Right lobe of liver (tissue), 6 donors: ENCODE results near the gene CELSR1. TPM values are rescaled to one million over a fixed set of nuclear protein-coding genes. Genes with fewer than 3 reads are reported as not detected.

Experiments used
- ATAC-seq, 4 donors: fragments of 200-7000 bp; cut with Tn5 transposase; one replicate each; pipeline ENCODE4 v1.9.1; 2020; ENCODE audit warnings: mild to moderate bottlenecking in 4 of 4, moderate library complexity in 4 of 4
- DNase-seq, 3 donors: peaks; one replicate each; pipeline ENCODE4 v3.0.0-alpha.2; 2020
- H3K27ac ChIP-seq, 3 donors: fragments of 200-600 bp; one replicate each; pipeline ENCODE4 v1.8.0; 2022
- H3K27me3 ChIP-seq, 2 donors: fragments of 200-600 bp; one replicate each; pipeline ENCODE4 v1.8.0; 2022
- H3K36me3 ChIP-seq, 4 donors: fragments of 200-600 bp; sonication (generic) in 1 of 4; one replicate each; pipeline versions ENCODE4 v1.5.1 to v1.8.0; 2017 to 2022; ENCODE audit warnings: control low read depth in 1 of 4
- H3K4me1 ChIP-seq, 4 donors: fragments of 200-600 bp; sonication (generic) in 1 of 4; one replicate each; pipeline versions ENCODE4 v1.5.1 to v1.8.0; 2017 to 2022; ENCODE audit warnings: control low read depth in 1 of 4
- H3K4me3 ChIP-seq, 3 donors: fragments of 200-600 bp; one replicate each; pipeline ENCODE4 v1.8.0; 2022
- H3K9me3 ChIP-seq, 4 donors: fragments of 200-600 bp; sonication (generic) in 1 of 4; one replicate each; pipeline versions ENCODE4 v1.5.1 to v1.8.0; 2017 to 2022; ENCODE audit warnings: control low read depth in 1 of 4
- POLR2A ChIP-seq: fragments of 450-650 bp; IDR thresholded peaks from one replicate; pipeline ENCODE4 v1.6.1; 2017; ENCODE audit warnings: antibody characterized with exemption, mild to moderate bottlenecking
- WGBS: methylation state at CpG from one replicate; pipeline ENCODE4 v1.1.6; 2018; ENCODE audit warnings: low coverage, low lambda C conversion rate; ENCODE audit not compliant: insufficient coverage; ENCODE audit errors: missing lambda C conversion rate; 5-methylcytosine and 5-hydroxymethylcytosine counted together
- intact Hi-C, 2 donors: fragments of 100-400 bp; cut with DNase I; formaldehyde crosslinking; loops; one replicate each; pipeline versions ENCODE4 v1.11.2 to v1.14.1; 2022
- total RNA-seq, 6 experiments: library from RNA; depleted of rRNA in 2 of 6; stranded (reverse); fragments of >200 nt in 2 of 6; fragmentation: NEBNext Ultra II Directional in 3 of 6; extraction: Animal tissue kit (Norgen Biotek cat#: 25700) in 3 of 6; gene quantifications; one replicate each; pipeline versions ENCODE4 v1.1.0 to v1.2.4, GENCODE V29; 2016 to 2023
- TF ChIP-seq, protein P1 (sequence below), 4 donors: fragments of 200-600 bp in 3 of 4; fragments of 450-650 bp in 1 of 4; IDR thresholded peaks; one replicate each; pipeline versions ENCODE4 v1.5.1 to v1.8.0; 2016 to 2022; ENCODE audit warnings: antibody characterized with exemption in 4 of 4, mild to moderate bottlenecking in 2 of 4
- donor health status: DM: no; HTN: yes; CAD: no.
- donor health status: DM: no; HTN: no; CAD: no.
- donor health status: DM: no; HTN: no; CAD: no.
- donor health status: DM: no; HTN: yes; CAD: no.
- donor health status: DM: no; HTN: yes; CAD: no.

Gene CELSR1
- total RNA-seq, 6 experiments from 2014 or later = 2.9 to 8.2 (median 5.0) TPM

DNA sequence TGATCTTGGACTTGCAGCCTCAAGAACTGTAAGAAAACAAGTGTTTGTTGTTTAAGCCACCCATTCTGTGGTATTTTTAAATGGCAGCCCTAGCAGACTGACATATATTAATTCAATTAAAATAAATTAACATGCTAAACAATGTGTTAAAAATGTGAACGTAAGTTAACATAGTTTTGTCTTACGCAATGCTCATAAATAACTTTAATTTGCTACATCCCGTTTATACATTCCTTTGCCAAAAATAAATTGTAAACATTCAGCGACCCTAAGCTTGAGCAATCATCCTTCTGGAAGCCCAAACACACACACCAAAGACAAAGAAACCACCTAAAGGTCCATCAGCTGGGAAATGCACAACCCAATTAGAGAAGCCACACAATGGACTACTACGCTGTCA lies 70.4 kb downstream of the CELSR1 start:
- Histone ChIP-seq H3K27ac (no peak overlapping the region), H3K4me1 (no peaks in the 10 kb centered on the region)
- intact Hi-C loops = no loop called here

DNA sequence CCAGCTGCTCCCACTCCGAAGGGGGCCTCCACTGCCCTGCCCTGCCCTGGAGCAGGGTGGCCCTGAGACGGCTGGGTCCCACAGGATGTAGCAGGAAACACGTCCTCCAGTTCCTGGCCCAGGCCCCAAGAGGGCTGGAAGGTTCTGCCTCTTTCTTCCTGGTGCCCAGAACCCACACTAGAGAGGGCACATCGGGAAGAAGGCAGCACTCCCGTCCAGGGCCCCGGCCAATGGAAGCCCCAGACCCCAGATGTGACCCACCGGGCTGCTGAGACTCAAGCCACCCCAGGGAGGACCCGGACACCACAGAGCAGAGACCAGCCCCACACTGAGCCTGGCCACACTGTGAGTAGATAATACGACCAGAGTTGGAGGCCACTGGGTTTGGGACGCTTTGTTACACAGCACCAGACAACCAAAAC lies 71.2 kb downstream of the CELSR1 start:
- no peak overlapping the region for H3K27ac ChIP-seq
- peak in 1 of 4 donors; percentile 14 for ATAC-seq

More for the DNA sequence above, 70.4 kb downstream of the CELSR1 start:
- ATAC-seq (no peak), DNase-seq (no peak)
- Histone ChIP-seq H3K4me3 (no peak overlapping the region), H3K36me3 (no peaks in the 10 kb centered on the region), H3K27me3 (no peaks in the 10 kb centered on the region), H3K9me3 (no peaks in the 10 kb centered on the region)
- WGBS = 45% methylated on average over 5 of the region's 5 CpGs
- TF ChIP-seq, protein P1, sequence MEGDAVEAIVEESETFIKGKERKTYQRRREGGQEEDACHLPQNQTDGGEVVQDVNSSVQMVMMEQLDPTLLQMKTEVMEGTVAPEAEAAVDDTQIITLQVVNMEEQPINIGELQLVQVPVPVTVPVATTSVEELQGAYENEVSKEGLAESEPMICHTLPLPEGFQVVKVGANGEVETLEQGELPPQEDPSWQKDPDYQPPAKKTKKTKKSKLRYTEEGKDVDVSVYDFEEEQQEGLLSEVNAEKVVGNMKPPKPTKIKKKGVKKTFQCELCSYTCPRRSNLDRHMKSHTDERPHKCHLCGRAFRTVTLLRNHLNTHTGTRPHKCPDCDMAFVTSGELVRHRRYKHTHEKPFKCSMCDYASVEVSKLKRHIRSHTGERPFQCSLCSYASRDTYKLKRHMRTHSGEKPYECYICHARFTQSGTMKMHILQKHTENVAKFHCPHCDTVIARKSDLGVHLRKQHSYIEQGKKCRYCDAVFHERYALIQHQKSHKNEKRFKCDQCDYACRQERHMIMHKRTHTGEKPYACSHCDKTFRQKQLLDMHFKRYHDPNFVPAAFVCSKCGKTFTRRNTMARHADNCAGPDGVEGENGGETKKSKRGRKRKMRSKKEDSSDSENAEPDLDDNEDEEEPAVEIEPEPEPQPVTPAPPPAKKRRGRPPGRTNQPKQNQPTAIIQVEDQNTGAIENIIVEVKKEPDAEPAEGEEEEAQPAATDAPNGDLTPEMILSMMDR (IDR thresholded peaks at IDR 0.05) = no peak
- no peak for TF ChIP-seq POLR2A

DNA sequence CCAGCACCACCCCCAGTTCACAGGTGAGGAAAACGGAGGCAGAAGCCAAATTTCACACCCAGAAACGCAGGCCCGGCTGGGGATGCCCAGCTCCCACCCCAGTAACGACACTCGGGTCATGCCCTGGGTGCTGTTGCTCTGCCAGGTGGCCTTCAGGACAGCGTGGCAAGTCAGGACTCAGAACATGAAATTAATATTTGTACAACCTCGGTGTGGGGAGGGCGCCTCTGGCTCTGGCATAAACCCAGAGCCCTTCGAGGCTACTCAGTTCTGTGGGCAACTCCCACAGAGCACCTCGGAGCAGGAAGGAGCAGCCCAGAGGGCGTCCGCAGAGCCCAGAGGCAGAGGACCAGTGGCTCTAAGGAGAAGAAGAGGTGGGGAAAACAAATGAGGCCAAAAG lies 71.6 kb downstream of the CELSR1 start:
- no peaks in the 10 kb centered on the region for H3K4me1 ChIP-seq
- TF ChIP-seq POLR2A = no peak
- TF ChIP-seq, protein P1 (IDR thresholded peaks at IDR 0.05) = no peak
- intact Hi-C loops = no loop called here
- ATAC-seq = peak in 3 of 4 donors; percentile 18 to 41 (median 36)
- H3K9me3 ChIP-seq = no peaks in the 10 kb centered on the region
- no peak for DNase-seq
- H3K27ac ChIP-seq = no peak overlapping the region
- no peak overlapping the region for H3K4me3 ChIP-seq
- no peaks in the 10 kb centered on the region for H3K36me3 ChIP-seq
- H3K27me3 ChIP-seq = no peaks in the 10 kb centered on the region
- 32% methylated on average over 6 of the region's 12 CpGs for WGBS

More for the DNA sequence above, 71.2 kb downstream of the CELSR1 start:
- Histone ChIP-seq H3K36me3 (no peaks in the 10 kb centered on the region), H3K9me3 (no peaks in the 10 kb centered on the region), H3K4me1 (no peaks in the 10 kb centered on the region), H3K4me3 (no peak overlapping the region), H3K27me3 (no peaks in the 10 kb centered on the region)
- intact Hi-C loops = no loop called here
- DNase-seq = no peak
- TF ChIP-seq, protein P1 (IDR thresholded peaks at IDR 0.05) = no peak
- TF ChIP-seq POLR2A = no peak
- no CpG with 5 or more reads among the region's 10 CpGs for WGBS

DNA sequence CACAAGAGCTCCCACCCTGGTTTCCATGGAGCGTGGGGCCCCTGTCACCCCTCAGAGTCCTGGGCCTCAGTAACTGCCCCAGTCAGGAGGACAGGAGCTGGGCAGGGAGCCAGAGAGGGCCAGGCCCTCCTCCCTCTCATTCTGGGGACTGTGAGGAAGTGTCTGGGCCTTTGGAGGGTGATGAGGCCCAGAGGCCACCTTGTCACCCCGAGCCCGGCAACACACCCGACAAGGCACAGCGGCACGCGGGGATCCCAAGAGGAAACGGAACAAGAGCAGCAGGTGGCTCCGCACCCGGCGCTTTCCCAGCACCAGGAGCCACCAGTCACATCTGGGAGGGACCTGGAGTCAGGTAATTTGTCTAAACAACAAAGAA lies 72.1 kb downstream of the CELSR1 start:
- ATAC-seq (no peak), DNase-seq (no peak)
- H3K27ac ChIP-seq = no peak overlapping the region
- WGBS = no CpG with 5 or more reads among the region's 11 CpGs
- TF ChIP-seq POLR2A = no peak
- no peaks in the 10 kb centered on the region for H3K36me3 ChIP-seq
- no peaks in the 10 kb centered on the region for H3K9me3 ChIP-seq
- no peak overlapping the region for H3K4me3 ChIP-seq
- intact Hi-C loops = no loop called here
- H3K4me1 ChIP-seq = no peaks in the 10 kb centered on the region
- no peaks in the 10 kb centered on the region for H3K27me3 ChIP-seq

DNA sequence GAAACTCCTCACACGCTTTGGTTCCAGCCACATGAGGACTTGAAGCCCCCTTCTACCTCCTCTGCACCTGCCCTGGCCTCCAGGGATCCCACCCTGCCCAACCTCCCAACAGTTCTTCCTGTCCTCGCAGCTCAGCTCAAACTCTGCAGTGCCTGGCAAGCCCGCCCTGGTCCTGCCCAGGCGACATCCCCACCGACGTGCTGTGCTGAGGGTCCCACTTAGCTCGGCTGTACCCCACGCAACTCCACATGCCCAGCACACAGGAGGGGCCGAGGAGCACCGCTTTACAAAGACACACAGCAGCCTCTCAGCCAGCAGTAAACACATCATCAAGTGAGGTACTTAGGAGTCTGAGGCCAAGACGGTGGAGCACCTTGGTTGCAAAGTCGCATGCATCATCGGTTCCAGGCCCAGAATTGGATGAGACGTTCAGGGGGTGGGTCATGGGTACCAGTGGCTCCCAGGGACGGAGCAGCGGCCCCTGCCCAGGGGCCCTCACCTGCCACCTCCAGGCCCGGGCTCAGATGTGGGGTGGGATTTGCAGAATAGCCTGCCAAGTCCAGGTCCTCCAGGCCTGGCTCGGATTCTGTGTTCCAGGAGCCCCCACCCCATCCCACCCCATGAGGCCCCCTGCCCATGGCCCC lies 72.6 kb downstream of the CELSR1 start:
- WGBS = 74% methylated on average over 8 of the region's 18 CpGs
- Histone ChIP-seq H3K9me3 (no peaks in the 10 kb centered on the region), H3K36me3 (no peaks in the 10 kb centered on the region), H3K27ac (no peak overlapping the region), H3K4me1 (no peaks in the 10 kb centered on the region), H3K27me3 (no peaks in the 10 kb centered on the region), H3K4me3 (no peak overlapping the region)
- no peak for ATAC-seq
- DNase-seq = no peak
- TF ChIP-seq POLR2A = no peak
- TF ChIP-seq, protein P1 (IDR thresholded peaks at IDR 0.05) = no peak
- intact Hi-C loops = no loop called here
